ENCODE data around the gene MIPEP.

DNA sequence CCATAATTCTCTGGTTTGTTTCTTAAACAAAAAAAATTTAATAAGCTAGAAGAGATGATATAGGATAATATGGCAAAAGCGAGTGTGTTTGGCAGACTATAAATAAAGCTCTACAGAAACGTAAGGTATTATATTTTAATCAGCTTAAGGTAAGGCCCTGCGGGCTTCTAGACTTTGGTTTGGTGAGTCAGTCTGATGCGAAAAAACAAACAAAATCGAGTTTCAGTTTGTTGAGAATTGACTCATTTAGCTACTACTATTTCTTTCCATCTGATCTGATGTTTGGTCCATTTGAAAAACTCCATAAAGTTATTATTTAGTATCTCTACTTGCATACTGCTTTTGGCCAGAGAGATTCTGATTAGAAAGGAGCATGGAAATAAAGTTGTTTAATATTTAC lies 138.0 kb downstream of the MIPEP start:
- TF ChIP-seq, protein P1, sequence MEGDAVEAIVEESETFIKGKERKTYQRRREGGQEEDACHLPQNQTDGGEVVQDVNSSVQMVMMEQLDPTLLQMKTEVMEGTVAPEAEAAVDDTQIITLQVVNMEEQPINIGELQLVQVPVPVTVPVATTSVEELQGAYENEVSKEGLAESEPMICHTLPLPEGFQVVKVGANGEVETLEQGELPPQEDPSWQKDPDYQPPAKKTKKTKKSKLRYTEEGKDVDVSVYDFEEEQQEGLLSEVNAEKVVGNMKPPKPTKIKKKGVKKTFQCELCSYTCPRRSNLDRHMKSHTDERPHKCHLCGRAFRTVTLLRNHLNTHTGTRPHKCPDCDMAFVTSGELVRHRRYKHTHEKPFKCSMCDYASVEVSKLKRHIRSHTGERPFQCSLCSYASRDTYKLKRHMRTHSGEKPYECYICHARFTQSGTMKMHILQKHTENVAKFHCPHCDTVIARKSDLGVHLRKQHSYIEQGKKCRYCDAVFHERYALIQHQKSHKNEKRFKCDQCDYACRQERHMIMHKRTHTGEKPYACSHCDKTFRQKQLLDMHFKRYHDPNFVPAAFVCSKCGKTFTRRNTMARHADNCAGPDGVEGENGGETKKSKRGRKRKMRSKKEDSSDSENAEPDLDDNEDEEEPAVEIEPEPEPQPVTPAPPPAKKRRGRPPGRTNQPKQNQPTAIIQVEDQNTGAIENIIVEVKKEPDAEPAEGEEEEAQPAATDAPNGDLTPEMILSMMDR (conservative IDR thresholded peaks at IDR 0.05; ENCODE audit: low read depth, low read length), result no peak
- TF ChIP-seq EZH2 (IDR thresholded peaks at IDR 0.05; ENCODE audit: borderline replicate concordance, low read depth, low read length, poor library complexity, severe bottlenecking), result no peak
